NCI-H146 treated with DMSO at 0.1 percent for 48 hours (cell line): ENCODE data around the gene BMP6.

Experiments used
- DNase-seq: peaks from one replicate; lab custom pipeline; 2025; ENCODE audit not compliant: unreplicated experiment; lab: John Stamatoyannopoulos, UW

Gene BMP6

GRCh38 chr6:7747016-7747415 is 21.1 kb downstream of the BMP6 start:
- no peak for DNase-seq

- DNase-seq, result no peak
Measured at GRCh38 chr6:7747433-7747832, 21.5 kb downstream of the BMP6 start.

- DNase-seq, result no peak
Measured at GRCh38 chr6:7747901-7748504, 22.1 kb downstream of the BMP6 start.

GRCh38 chr6:7749478-7749877 is 23.6 kb downstream of the BMP6 start:
- no peak for DNase-seq

GRCh38 chr6:7750197-7750596 is 24.3 kb downstream of the BMP6 start:
- no peak for DNase-seq

GRCh38 chr6:7758456-7758855 is 32.6 kb downstream of the BMP6 start:
- DNase-seq, result no peak

GRCh38 chr6:7759320-7759719 is 33.4 kb downstream of the BMP6 start:
- no peak for DNase-seq

- no peak for DNase-seq
Measured at GRCh38 chr6:7761051-7761450, 35.2 kb downstream of the BMP6 start.

GRCh38 chr6:7762760-7763159 is 36.9 kb downstream of the BMP6 start:
- no peak for DNase-seq

GRCh38 chr6:7763881-7764280 is 38.0 kb downstream of the BMP6 start:
- no peak for DNase-seq

- DNase-seq, result no peak
Measured at GRCh38 chr6:7765575-7766325, 39.9 kb downstream of the BMP6 start.

GRCh38 chr6:7769702-7770101 is 43.8 kb downstream of the BMP6 start:
- DNase-seq, result no peak

- no peak for DNase-seq
Measured at GRCh38 chr6:7770111-7770510, 44.2 kb downstream of the BMP6 start.

- DNase-seq, result no peak
Measured at GRCh38 chr6:7770601-7771000, 44.7 kb downstream of the BMP6 start.

GRCh38 chr6:7773322-7773721 is 47.4 kb downstream of the BMP6 start:
- DNase-seq, result no peak

GRCh38 chr6:7773914-7774313 is 48.0 kb downstream of the BMP6 start:
- DNase-seq, result no peak

- no peak for DNase-seq
Measured at GRCh38 chr6:7776509-7776908, 50.6 kb downstream of the BMP6 start.

GRCh38 chr6:7777074-7777473 is 51.2 kb downstream of the BMP6 start:
- no peak for DNase-seq

- DNase-seq, result no peak
Measured at GRCh38 chr6:7781240-7781639, 55.3 kb downstream of the BMP6 start.

GRCh38 chr6:7784248-7784647 is 58.3 kb downstream of the BMP6 start:
- no peak for DNase-seq

- no peak for DNase-seq
Measured at GRCh38 chr6:7784706-7785105, 58.8 kb downstream of the BMP6 start.

- DNase-seq, result no peak
Measured at GRCh38 chr6:7785243-7786035, 59.5 kb downstream of the BMP6 start.
